ENCODE measurements around the gene KLK7.
"Not testable (repeated sequence)": the region's sequence is repeated elsewhere in the genome, so short reads cannot be mapped to it uniquely, and the experiment has no call there.

Gene KLK7

GRCh38 chr19:50972795-50973376, 10.8 kb downstream of the KLK7 start:
- Histone ChIP-seq H3K23ac (ENCODE audit: low read length in 2 of 2) (no peak overlapping the region), H4K91ac (ENCODE audit: low read length) (no peak overlapping the region), H3K4ac (ENCODE audit: low read depth in 1 of 2, low read length in 2 of 2) (no peak overlapping the region), H2BK120ac (ENCODE audit: low read depth, low read length) (no peak overlapping the region), H3K36me3 (ENCODE audit: control insufficient read depth in 1 of 2, insufficient read depth in 2 of 2, low read depth in 1 of 2, low read length in 2 of 2) (no peaks in the 10 kb centered on the region), H2AFZ (ENCODE audit: low read depth, low read length) (no peak overlapping the region), H3K4me3 (ENCODE audit: insufficient read depth in 1 of 2, low read depth in 1 of 2, low read length in 2 of 2) (no peak overlapping the region), H3K9me3 (ENCODE audit: control insufficient read depth, low read length) (no peaks in the 10 kb centered on the region), H2AK5ac (ENCODE audit: low read length, severe bottlenecking) (no peak overlapping the region), H3K14ac (ENCODE audit: low read length in 2 of 2) (no peak overlapping the region), H3K79me1 (replicated peaks; ENCODE audit: low read length, poor library complexity, severe bottlenecking) (no peaks in the 10 kb centered on the region), H3K9ac (ENCODE audit: low read length) (no peak overlapping the region), H2BK12ac (ENCODE audit: low read length in 2 of 2) (no peak overlapping the region), H2BK5ac (ENCODE audit: low read depth, low read length, poor library complexity, severe bottlenecking) (no peak overlapping the region), H2BK15ac (ENCODE audit: low read depth, poor library complexity, severe bottlenecking) (no peak overlapping the region), H3K18ac (ENCODE audit: low read depth in 1 of 2, low read length in 2 of 2) (no peak overlapping the region), H3K27ac (ENCODE audit: low read length, poor library complexity, severe bottlenecking) (no peak overlapping the region), H3K27me3 (ENCODE audit: control insufficient read depth in 1 of 2, insufficient read depth in 1 of 2, low read length in 2 of 2) (peaks cover 0 to 26% of the 10 kb centered on the region in 2 experiments), H3K4me1 (ENCODE audit: control insufficient read depth, insufficient read depth, low read depth, low read length) (no peaks in the 10 kb centered on the region), H4K8ac (ENCODE audit: low read length) (no peak overlapping the region), H3K4me2 (ENCODE audit: low read length, poor library complexity, severe bottlenecking) (no peak overlapping the region)
- no peak for DNase-seq
- WGBS = 69% methylated on average over 9 of the region's 9 CpGs

GRCh38 chr19:50969810-50970209, 13.9 kb downstream of the KLK7 start:
- not testable (repeated sequence) for H3K4me3 ChIP-seq (ENCODE audit: insufficient read depth in 1 of 2, low read depth in 1 of 2, low read length in 2 of 2); H3K4me2 ChIP-seq (ENCODE audit: low read length, poor library complexity, severe bottlenecking); DNase-seq; H3K4ac ChIP-seq (ENCODE audit: low read depth in 1 of 2, low read length in 2 of 2); H2AFZ ChIP-seq (ENCODE audit: low read depth, low read length); H3K36me3 ChIP-seq (ENCODE audit: control insufficient read depth in 1 of 2, insufficient read depth in 2 of 2, low read depth in 1 of 2, low read length in 2 of 2); H3K79me1 ChIP-seq (replicated peaks; ENCODE audit: low read length, poor library complexity, severe bottlenecking); H4K8ac ChIP-seq (ENCODE audit: low read length); H3K14ac ChIP-seq (ENCODE audit: low read length in 2 of 2); H3K9me3 ChIP-seq (ENCODE audit: control insufficient read depth, low read length); H2AK5ac ChIP-seq (ENCODE audit: low read length, severe bottlenecking); H2BK15ac ChIP-seq (ENCODE audit: low read depth, poor library complexity, severe bottlenecking); H2BK120ac ChIP-seq (ENCODE audit: low read depth, low read length); H2BK12ac ChIP-seq (ENCODE audit: low read length in 2 of 2); H3K4me1 ChIP-seq (ENCODE audit: control insufficient read depth, insufficient read depth, low read depth, low read length); H3K9ac ChIP-seq (ENCODE audit: low read length); H3K23ac ChIP-seq (ENCODE audit: low read length in 2 of 2); H2BK5ac ChIP-seq (ENCODE audit: low read depth, low read length, poor library complexity, severe bottlenecking); H4K91ac ChIP-seq (ENCODE audit: low read length); H3K27ac ChIP-seq (ENCODE audit: low read length, poor library complexity, severe bottlenecking); H3K18ac ChIP-seq (ENCODE audit: low read depth in 1 of 2, low read length in 2 of 2)
- 73% methylated on average over 2 of the region's 3 CpGs for WGBS
- H3K27me3 ChIP-seq (ENCODE audit: control insufficient read depth in 1 of 2, insufficient read depth in 1 of 2, low read length in 2 of 2) = peaks cover 0 to 29% of the 10 kb centered on the region in 2 experiments

- no peak within 1 kb of the TSS for H3K27ac ChIP-seq (ENCODE audit: low read length, poor library complexity, severe bottlenecking)
- H3K79me1 ChIP-seq (replicated peaks; ENCODE audit: low read length, poor library complexity, severe bottlenecking) = no peaks in the 10 kb centered on the region
- no peak within 1 kb of the TSS for H3K4ac ChIP-seq (ENCODE audit: low read depth in 1 of 2, low read length in 2 of 2)
- no peak within 1 kb of the TSS for H3K14ac ChIP-seq (ENCODE audit: low read length in 2 of 2)
- no peak within 1 kb of the TSS for H4K8ac ChIP-seq (ENCODE audit: low read length)
- H2BK120ac ChIP-seq (ENCODE audit: low read depth, low read length) = no peak within 1 kb of the TSS
- no peaks in the 10 kb centered on the region for H3K4me1 ChIP-seq (ENCODE audit: control insufficient read depth, insufficient read depth, low read depth, low read length)
- H3K23ac ChIP-seq (ENCODE audit: low read length in 2 of 2) = no peak within 1 kb of the TSS
- no peak within 1 kb of the TSS for H3K4me3 ChIP-seq (ENCODE audit: insufficient read depth in 1 of 2, low read depth in 1 of 2, low read length in 2 of 2)
- no peak for DNase-seq
- H2BK15ac ChIP-seq (ENCODE audit: low read depth, poor library complexity, severe bottlenecking) = no peak within 1 kb of the TSS
- H2BK12ac ChIP-seq (ENCODE audit: low read length in 2 of 2) = no peak within 1 kb of the TSS
- H2AK5ac ChIP-seq (ENCODE audit: low read length, severe bottlenecking) = no peak within 1 kb of the TSS
- peaks cover 0 to 29% of the 10 kb centered on the region in 2 experiments for H3K27me3 ChIP-seq (ENCODE audit: control insufficient read depth in 1 of 2, insufficient read depth in 1 of 2, low read length in 2 of 2)
- H2BK5ac ChIP-seq (ENCODE audit: low read depth, low read length, poor library complexity, severe bottlenecking) = no peak within 1 kb of the TSS
- H3K36me3 ChIP-seq (ENCODE audit: control insufficient read depth in 1 of 2, insufficient read depth in 2 of 2, low read depth in 1 of 2, low read length in 2 of 2) = no peaks in the 10 kb centered on the region
- H3K9ac ChIP-seq (ENCODE audit: low read length) = no peak within 1 kb of the TSS
- H4K91ac ChIP-seq (ENCODE audit: low read length) = no peak within 1 kb of the TSS
- no peak within 1 kb of the TSS for H2AFZ ChIP-seq (ENCODE audit: low read depth, low read length)
- no peak within 1 kb of the TSS for H3K4me2 ChIP-seq (ENCODE audit: low read length, poor library complexity, severe bottlenecking)
- 78% methylated on average over 19 of the region's 19 CpGs for WGBS
- H3K18ac ChIP-seq (ENCODE audit: low read depth in 1 of 2, low read length in 2 of 2) = no peak within 1 kb of the TSS
- H3K9me3 ChIP-seq (ENCODE audit: control insufficient read depth, low read length) = no peaks in the 10 kb centered on the region
Measured at GRCh38 chr19:50969413-50969760, 14.3 kb downstream of the KLK7 start, which contains the start of gene KLK6. KLK6 (minus strand) TSS chr19:50969591; CDS start chr19:50968104, 1,487 bp downstream.

- Histone ChIP-seq H3K9ac (ENCODE audit: low read length) (no peak overlapping the region), H2BK15ac (ENCODE audit: low read depth, poor library complexity, severe bottlenecking) (no peak overlapping the region), H3K4me1 (ENCODE audit: control insufficient read depth, insufficient read depth, low read depth, low read length) (no peaks in the 10 kb centered on the region), H2BK5ac (ENCODE audit: low read depth, low read length, poor library complexity, severe bottlenecking) (no peak overlapping the region), H3K36me3 (ENCODE audit: control insufficient read depth in 1 of 2, insufficient read depth in 2 of 2, low read depth in 1 of 2, low read length in 2 of 2) (no peaks in the 10 kb centered on the region), H3K14ac (ENCODE audit: low read length in 2 of 2) (no peak overlapping the region), H3K9me3 (ENCODE audit: control insufficient read depth, low read length) (no peaks in the 10 kb centered on the region), H2BK12ac (ENCODE audit: low read length in 2 of 2) (no peak overlapping the region), H3K27ac (ENCODE audit: low read length, poor library complexity, severe bottlenecking) (no peak overlapping the region), H4K91ac (ENCODE audit: low read length) (no peak overlapping the region), H3K79me1 (replicated peaks; ENCODE audit: low read length, poor library complexity, severe bottlenecking) (no peaks in the 10 kb centered on the region), H3K23ac (ENCODE audit: low read length in 2 of 2) (no peak overlapping the region), H3K4me2 (ENCODE audit: low read length, poor library complexity, severe bottlenecking) (no peak overlapping the region), H4K8ac (ENCODE audit: low read length) (no peak overlapping the region), H3K4ac (ENCODE audit: low read depth in 1 of 2, low read length in 2 of 2) (no peak overlapping the region), H2AFZ (ENCODE audit: low read depth, low read length) (no peak overlapping the region), H2AK5ac (ENCODE audit: low read length, severe bottlenecking) (no peak overlapping the region), H3K4me3 (ENCODE audit: insufficient read depth in 1 of 2, low read depth in 1 of 2, low read length in 2 of 2) (no peak overlapping the region), H2BK120ac (ENCODE audit: low read depth, low read length) (no peak overlapping the region), H3K18ac (ENCODE audit: low read depth in 1 of 2, low read length in 2 of 2) (no peak overlapping the region), H3K27me3 (ENCODE audit: control insufficient read depth in 1 of 2, insufficient read depth in 1 of 2, low read length in 2 of 2) (peaks cover 0 to 29% of the 10 kb centered on the region in 2 experiments)
- WGBS = 63% methylated on average over 5 of the region's 7 CpGs
- DNase-seq = no peak
Measured at GRCh38 chr19:50968716-50969412, 14.9 kb downstream of the KLK7 start.
